Fibroblast of the aortic adventitia (primary cell): ENCODE measurements around the gene TSHR. TPM values are rescaled to one million over a fixed set of nuclear protein-coding genes. Genes with fewer than 3 reads are reported as not detected.
"Not testable (repeated sequence)": the region's sequence is repeated elsewhere in the genome, so short reads cannot be mapped to it uniquely, and the experiment has no call there.

Experiments
- DNase-seq: peaks from one replicate; pipeline ENCODE4 v3.0.0-alpha.2; 2010; ENCODE audit warnings: low read depth
- H3K4me3 ChIP-seq: 2 replicates; pipeline ENCODE4 v1.5.1; 2011; ENCODE audit warnings: low read depth, mild to moderate bottlenecking, control low read depth, low read length, moderate library complexity
- total RNA-seq: library from RNA; depleted of rRNA; stranded (reverse); fragments of >200 nt; gene quantifications from 2 replicates; pipeline ENCODE4 v1.2.3, GENCODE V29; 2012; ENCODE audit warnings: low replicate concordance
- TF ChIP-seq, protein P1 (sequence below): IDR thresholded peaks from 2 replicates; pipeline ENCODE4 v1.5.1; 2011; ENCODE audit warnings: mild to moderate bottlenecking, low read length, control low read depth, inconsistent platforms; ENCODE audit not compliant: insufficient read depth

The TSHR gene
- total RNA-seq, 1 donor = not detected

- TF ChIP-seq, protein P1, sequence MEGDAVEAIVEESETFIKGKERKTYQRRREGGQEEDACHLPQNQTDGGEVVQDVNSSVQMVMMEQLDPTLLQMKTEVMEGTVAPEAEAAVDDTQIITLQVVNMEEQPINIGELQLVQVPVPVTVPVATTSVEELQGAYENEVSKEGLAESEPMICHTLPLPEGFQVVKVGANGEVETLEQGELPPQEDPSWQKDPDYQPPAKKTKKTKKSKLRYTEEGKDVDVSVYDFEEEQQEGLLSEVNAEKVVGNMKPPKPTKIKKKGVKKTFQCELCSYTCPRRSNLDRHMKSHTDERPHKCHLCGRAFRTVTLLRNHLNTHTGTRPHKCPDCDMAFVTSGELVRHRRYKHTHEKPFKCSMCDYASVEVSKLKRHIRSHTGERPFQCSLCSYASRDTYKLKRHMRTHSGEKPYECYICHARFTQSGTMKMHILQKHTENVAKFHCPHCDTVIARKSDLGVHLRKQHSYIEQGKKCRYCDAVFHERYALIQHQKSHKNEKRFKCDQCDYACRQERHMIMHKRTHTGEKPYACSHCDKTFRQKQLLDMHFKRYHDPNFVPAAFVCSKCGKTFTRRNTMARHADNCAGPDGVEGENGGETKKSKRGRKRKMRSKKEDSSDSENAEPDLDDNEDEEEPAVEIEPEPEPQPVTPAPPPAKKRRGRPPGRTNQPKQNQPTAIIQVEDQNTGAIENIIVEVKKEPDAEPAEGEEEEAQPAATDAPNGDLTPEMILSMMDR = no peak
- no peak for DNase-seq
- H3K4me3 ChIP-seq = no peak overlapping the region
These were observed 73.0 kb downstream of the TSHR start for GRCh38 chr14:81028461-81028860.

DNA sequence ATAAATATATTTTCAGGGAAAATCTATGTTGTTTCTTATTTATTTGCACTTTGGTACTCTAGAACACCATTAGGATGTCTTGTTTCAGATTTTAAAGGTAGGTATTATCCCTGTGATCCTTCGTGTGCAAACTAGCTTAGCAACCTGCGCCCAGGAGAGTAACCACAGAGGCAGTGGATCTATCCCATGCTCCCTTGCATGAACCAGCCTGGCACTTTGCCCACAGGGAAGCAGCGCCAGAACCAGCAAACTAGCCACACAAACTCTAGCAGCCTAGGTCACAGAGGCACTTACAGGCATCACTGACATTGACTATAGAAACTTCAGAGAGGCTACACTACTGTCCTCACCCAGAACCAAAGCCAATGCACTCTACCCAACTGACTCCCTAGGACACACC lies 76.1 kb downstream of the TSHR start:
- TF ChIP-seq, protein P1 = no peak

GRCh38 chr14:81033698-81034240 lies 78.3 kb downstream of the TSHR start:
- H3K4me3 ChIP-seq = no peak overlapping the region
- no peak for DNase-seq
- TF ChIP-seq, protein P1 = no peak

More for the DNA sequence above, 76.1 kb downstream of the TSHR start:
- DNase-seq = no peak
- no peak overlapping the region for H3K4me3 ChIP-seq

GRCh38 chr14:81042438-81042837 lies 87.0 kb downstream of the TSHR start:
- no peak overlapping the region for H3K4me3 ChIP-seq
- TF ChIP-seq, protein P1 = no peak
- no peak for DNase-seq

GRCh38 chr14:81051547-81051946 lies 96.1 kb downstream of the TSHR start:
- H3K4me3 ChIP-seq = no peak overlapping the region
- TF ChIP-seq, protein P1 = no peak

DNA sequence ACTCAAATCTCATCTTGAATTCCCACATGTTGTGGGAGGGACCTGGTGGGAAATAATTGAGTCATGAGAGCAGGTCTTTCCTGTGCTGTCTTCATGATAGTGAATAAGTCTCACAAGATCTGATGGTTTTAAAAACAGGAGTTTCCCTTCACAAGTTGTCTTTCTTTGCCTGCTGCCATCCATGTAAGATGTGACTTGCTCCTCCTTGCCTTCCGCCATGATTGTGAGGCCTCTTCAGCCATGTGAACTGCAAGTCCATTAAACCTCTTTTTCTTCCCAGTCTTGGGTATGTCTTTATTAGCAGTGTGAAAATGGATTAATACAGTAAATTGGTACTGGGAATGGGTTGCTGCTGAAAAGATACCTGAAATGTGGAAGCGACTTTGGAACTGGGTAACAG lies 98.6 kb downstream of the TSHR start:
- DNase-seq, H3K4me3 ChIP-seq: not testable (repeated sequence)

More at GRCh38 chr14:81051547-81051946, 96.1 kb downstream of the TSHR start:
- no peak for DNase-seq

DNA sequence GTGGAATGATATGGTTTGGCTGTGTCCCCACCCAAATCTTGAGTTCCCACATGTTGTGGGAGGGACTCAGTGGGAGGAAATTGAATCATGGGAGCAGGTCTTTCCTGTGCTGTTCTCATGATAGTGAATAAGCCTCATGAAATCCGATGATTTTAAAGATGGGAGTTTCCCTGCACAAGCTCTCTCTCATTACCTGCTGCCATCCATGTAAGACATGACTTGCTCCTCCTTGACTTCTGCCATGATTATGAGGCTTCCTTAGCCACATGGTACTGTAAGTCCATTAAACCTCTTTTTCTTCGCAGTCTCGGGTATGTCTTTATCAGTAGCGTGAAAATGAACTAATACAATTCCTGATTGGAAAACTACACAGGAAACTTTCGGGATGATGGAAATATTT lies 100.5 kb downstream of the TSHR start:
- DNase-seq = no peak
- no peak overlapping the region for H3K4me3 ChIP-seq
- TF ChIP-seq, protein P1 = no peak
